ENCODE results near the gene SEMA3D.

GRCh38 chr7:85090919-85091564 is 95.8 kb downstream of the SEMA3D start:
- no peak for TF ChIP-seq POLR2A (IDR thresholded peaks at IDR 0.05; ENCODE audit: extremely low read depth, insufficient read length)
- no peak for TF ChIP-seq CTCF (IDR thresholded peaks at IDR 0.05; ENCODE audit: low read depth, low read length)
- TF ChIP-seq MYC (IDR thresholded peaks at IDR 0.05; ENCODE audit: low read depth, low read length): no peak
- TF ChIP-seq MAX (IDR thresholded peaks at IDR 0.05; ENCODE audit: low read depth, low read length): no peak
